Endothelial cell of umbilical vein (primary cell): ENCODE results near the gene SPRR1A. TPM values are rescaled to one million over a fixed set of nuclear protein-coding genes. Genes with fewer than 3 reads are reported as not detected.

ENCODE experiments used
- BruUV-seq: library from RNA; stranded (reverse); fragments of 400-500 nt; replicated peaks from 2 replicates; lab custom pipeline; 2021; lab: Mats Ljungman, UMichigan
- CTCF ChIA-PET: fragments of 300-600, 350-600 bp; sonication (Branson Sonifier 250); formaldehyde crosslinking; loops from one replicate; lab custom pipeline; 2021; ENCODE audit warnings: antibody characterized with exemption, inconsistent platforms; lab: Charles Lee
- POLR2A ChIA-PET: fragments of 300-600, 350-600 bp; sonication (Branson Sonifier 250); formaldehyde crosslinking; loops from one replicate; lab custom pipeline; 2021; ENCODE audit warnings: antibody characterized with exemption, inconsistent platforms; lab: Charles Lee
- DNase-seq: peaks from one replicate; pipeline ENCODE4 v3.0.0-alpha.2; 2011; ENCODE audit warnings: low read depth, low spot score
- FAIRE-seq: peaks from 2 replicates; lab custom pipeline; 2011; peaks lifted over from hg19 to GRCh38; lab: Jason Lieb, UNC
- H2AFZ ChIP-seq: 2 replicates; pipeline ENCODE4 v1.6.0; 2012; ENCODE audit warnings: low read depth, low read length, control low read depth, inconsistent platforms
- H3K27ac ChIP-seq: 2 replicates; pipeline ENCODE4 v1.5.1; 2011; ENCODE audit warnings: low read depth, mild to moderate bottlenecking, control low read depth, low read length, moderate library complexity; ENCODE audit not compliant: insufficient read depth
- H3K27me3 ChIP-seq, 2 experiments: 2 replicates each; pipeline versions ENCODE4 v1.6.0 to v1.6.1; 2011; ENCODE audit warnings: low read length in 2 of 2, mixed read lengths in 1 of 2; ENCODE audit not compliant: control insufficient read depth in 2 of 2, insufficient read depth in 2 of 2
- H3K36me3 ChIP-seq, 2 experiments: 2 replicates in 1 of 2; 3 replicates in 1 of 2; pipeline ENCODE4 v1.5.1; 2011; ENCODE audit warnings: low read length in 2 of 2, mild to moderate bottlenecking in 1 of 2, moderate library complexity in 1 of 2; ENCODE audit not compliant: control insufficient read depth in 2 of 2, insufficient read depth in 2 of 2; ENCODE audit errors: extremely low read depth in 1 of 2
- H3K4me1 ChIP-seq: 3 replicates; pipeline ENCODE4 v1.5.1; 2011; ENCODE audit warnings: mild to moderate bottlenecking, low read length; ENCODE audit not compliant: control insufficient read depth, insufficient read depth; ENCODE audit errors: extremely low read depth
- H3K4me2 ChIP-seq: 2 replicates; pipeline ENCODE4 v1.6.1; 2011; ENCODE audit warnings: low read length, control low read depth, mixed read lengths; ENCODE audit not compliant: insufficient read depth
- H3K4me3 ChIP-seq, 3 experiments: fragments of 200-600 bp in 1 of 3; sonication (generic), shearing (Covaris generic) in 1 of 3; replicated peaks in 1 of 3; 2 replicates each; pipeline ENCODE4 v1.5.1; 2011 to 2016; ENCODE audit warnings: control low read depth in 3 of 3, low read length in 3 of 3, mild to moderate bottlenecking in 2 of 3, inconsistent platforms in 1 of 3, low read depth in 1 of 3, moderate library complexity in 1 of 3; ENCODE audit not compliant: insufficient read depth in 1 of 3
- H3K79me2 ChIP-seq: 2 replicates; pipeline ENCODE4 v1.6.0; 2012; ENCODE audit warnings: low read length, inconsistent platforms; ENCODE audit not compliant: control insufficient read depth, insufficient read depth
- H3K9ac ChIP-seq: replicated peaks from 2 replicates; pipeline ENCODE3; 2011; ENCODE audit warnings: low read length, control low read depth; ENCODE audit not compliant: insufficient read depth; ENCODE audit errors: extremely low read depth
- H3K9me1 ChIP-seq: replicated peaks from 3 replicates; pipeline ENCODE4 v1.6.0; 2011; ENCODE audit warnings: mild to moderate bottlenecking, low read length; ENCODE audit not compliant: control insufficient read depth, insufficient read depth; ENCODE audit errors: extremely low read depth
- H3K9me3 ChIP-seq: replicated peaks from 2 replicates; pipeline ENCODE4 v1.5.1; 2012; ENCODE audit warnings: low read length, inconsistent platforms; ENCODE audit not compliant: control insufficient read depth, insufficient read depth
- H4K20me1 ChIP-seq: replicated peaks from 2 replicates; pipeline ENCODE3; 2011; ENCODE audit warnings: mild to moderate bottlenecking, low read length; ENCODE audit not compliant: control insufficient read depth, insufficient read depth; ENCODE audit errors: extremely low read depth
- EZH2 ChIP-seq: IDR thresholded peaks from 2 replicates; pipeline ENCODE4 v1.6.1; 2012; ENCODE audit warnings: borderline replicate concordance, low read depth, mild to moderate bottlenecking, moderate library complexity, low read length, inconsistent platforms; ENCODE audit not compliant: severe bottlenecking
- FOS ChIP-seq: IDR thresholded peaks from 2 replicates; pipeline ENCODE4 v1.6.1; 2011; ENCODE audit warnings: mild to moderate bottlenecking, low read length, moderate library complexity, borderline replicate concordance; ENCODE audit not compliant: insufficient read depth
- GATA2 ChIP-seq: IDR thresholded peaks from 2 replicates; pipeline ENCODE4 v1.7.0; 2011; ENCODE audit warnings: low read depth, mild to moderate bottlenecking, moderate library complexity, mixed read lengths, low read length; ENCODE audit not compliant: insufficient read length, insufficient read depth
- JUN ChIP-seq: IDR thresholded peaks from 2 replicates; pipeline ENCODE4 v1.6.1; 2011; ENCODE audit warnings: borderline replicate concordance, low read depth; ENCODE audit not compliant: insufficient read length, insufficient read depth
- MYC ChIP-seq: IDR thresholded peaks from one replicate; pipeline ENCODE4 v1.6.1; 2011; ENCODE audit warnings: mild to moderate bottlenecking, low read depth, low read length
- POLR2A ChIP-seq: IDR thresholded peaks from 2 replicates; pipeline ENCODE4 v1.6.1; 2012; ENCODE audit warnings: low read depth, mild to moderate bottlenecking, control low read depth, low read length
- POLR2AphosphoS5 ChIP-seq: IDR thresholded peaks from 2 replicates; pipeline ENCODE4 v1.6.1; 2012; ENCODE audit warnings: low read depth, mild to moderate bottlenecking, control low read depth, low read length, moderate library complexity; ENCODE audit not compliant: insufficient read depth
- dilution Hi-C: fragments of 300-500 bp; cut with MboI; formaldehyde crosslinking; loops from one replicate; pipeline ENCODE4 v1.15.0; 2019; ENCODE audit warnings: low sequenced_read_pairs; ENCODE audit not compliant: extremely low pct_ligation_motif_present
- intact Hi-C: fragments of 100-400 bp; cut with micrococcal nuclease; formaldehyde crosslinking; loops from one replicate; pipeline ENCODE4 v1.10.0; 2022
- polyA plus RNA-seq, 4 experiments: library from polyadenylated mRNA; depleted of rRNA in 3 of 4; stranded (reverse) in 3 of 4; unstranded in 1 of 4; fragments of >200 nt; gene quantifications; 2 replicates each; pipeline versions ENCODE4 v1.2.1 to v1.2.3, GENCODE V29; 2011 to 2012; ENCODE audit warnings: missing spikeins in 1 of 4
- total RNA-seq: library from RNA; stranded (reverse); gene quantifications from 2 replicates; pipeline ENCODE4 v1.2.3, GENCODE V29; 2021
- TF ChIP-seq, protein P1 (sequence below): IDR thresholded peaks from 2 replicates; pipeline ENCODE4 v1.6.1; 2011; ENCODE audit not compliant: insufficient read depth, insufficient read length
- TF ChIP-seq, protein P2 (sequence below), 2 donors: IDR thresholded peaks; 1 replicate in 1 of 2; 2 replicates in 1 of 2; pipeline ENCODE4 v1.5.1; 2011; ENCODE audit warnings: low read length in 2 of 2, mild to moderate bottlenecking in 2 of 2, moderate library complexity in 2 of 2, control low read depth in 1 of 2, inconsistent platforms in 1 of 2, low read depth in 1 of 2; ENCODE audit not compliant: insufficient read depth in 1 of 2; ENCODE audit errors: extremely low read depth in 1 of 2

Gene SPRR1A
- total and polyA plus RNA-seq, 2 donors (not counting 3 experiments of a cell fraction or from before 2014, with no cell fraction given) = not detected

DNA sequence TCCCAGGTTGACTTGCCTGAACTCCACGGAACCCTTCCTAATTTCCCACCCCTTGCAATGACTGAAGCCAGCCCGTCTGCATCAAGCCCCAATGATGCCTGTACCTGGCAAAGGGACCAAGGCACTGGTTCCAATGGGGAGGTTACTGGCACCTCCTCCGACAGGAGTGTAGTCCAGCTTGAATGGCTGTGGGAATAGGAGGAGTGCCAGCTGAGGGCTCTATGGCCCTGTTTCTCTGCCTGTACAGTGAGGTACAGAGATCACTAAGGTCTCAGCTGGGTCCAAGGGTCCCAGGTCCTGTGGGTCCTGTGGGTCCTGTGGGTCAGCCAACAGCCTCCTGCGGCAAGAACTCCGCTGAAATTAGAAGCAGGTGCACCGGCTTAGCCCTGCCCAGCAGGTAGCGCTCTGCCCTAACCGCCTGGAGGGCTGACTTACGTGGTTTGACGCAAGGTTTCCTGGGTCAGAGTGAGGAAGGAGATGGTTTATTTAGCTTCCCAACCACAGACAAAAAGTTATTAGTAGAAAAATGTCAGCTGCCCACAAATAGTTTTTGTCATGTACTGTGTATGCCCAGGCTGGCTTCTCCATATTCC is 23.3 kb upstream of the SPRR1A start:
- TF ChIP-seq MYC (no peak), POLR2A (no peak), EZH2 (no peak), JUN (no peak), FOS (no peak), GATA2 (no peak), POLR2AphosphoS5 (no peak)
- TF ChIP-seq, protein P1, sequence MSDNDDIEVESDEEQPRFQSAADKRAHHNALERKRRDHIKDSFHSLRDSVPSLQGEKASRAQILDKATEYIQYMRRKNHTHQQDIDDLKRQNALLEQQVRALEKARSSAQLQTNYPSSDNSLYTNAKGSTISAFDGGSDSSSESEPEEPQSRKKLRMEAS = no peak
- TF ChIP-seq, protein P2, sequence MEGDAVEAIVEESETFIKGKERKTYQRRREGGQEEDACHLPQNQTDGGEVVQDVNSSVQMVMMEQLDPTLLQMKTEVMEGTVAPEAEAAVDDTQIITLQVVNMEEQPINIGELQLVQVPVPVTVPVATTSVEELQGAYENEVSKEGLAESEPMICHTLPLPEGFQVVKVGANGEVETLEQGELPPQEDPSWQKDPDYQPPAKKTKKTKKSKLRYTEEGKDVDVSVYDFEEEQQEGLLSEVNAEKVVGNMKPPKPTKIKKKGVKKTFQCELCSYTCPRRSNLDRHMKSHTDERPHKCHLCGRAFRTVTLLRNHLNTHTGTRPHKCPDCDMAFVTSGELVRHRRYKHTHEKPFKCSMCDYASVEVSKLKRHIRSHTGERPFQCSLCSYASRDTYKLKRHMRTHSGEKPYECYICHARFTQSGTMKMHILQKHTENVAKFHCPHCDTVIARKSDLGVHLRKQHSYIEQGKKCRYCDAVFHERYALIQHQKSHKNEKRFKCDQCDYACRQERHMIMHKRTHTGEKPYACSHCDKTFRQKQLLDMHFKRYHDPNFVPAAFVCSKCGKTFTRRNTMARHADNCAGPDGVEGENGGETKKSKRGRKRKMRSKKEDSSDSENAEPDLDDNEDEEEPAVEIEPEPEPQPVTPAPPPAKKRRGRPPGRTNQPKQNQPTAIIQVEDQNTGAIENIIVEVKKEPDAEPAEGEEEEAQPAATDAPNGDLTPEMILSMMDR (IDR thresholded peaks at IDR 0.05; ENCODE audit: extremely low read depth in 1 of 2, insufficient read depth in 1 of 2, low read depth in 1 of 2, low read length in 2 of 2) = no peak
- POLR2A ChIA-PET = no interaction called here
- intact Hi-C loops = no loop called here

More for the DNA sequence above, 23.3 kb upstream of the SPRR1A start:
- no peak overlapping the region for H3K4me2 ChIP-seq
- dilution Hi-C loops = no loop called here
- H3K4me1 ChIP-seq = no peaks in the 10 kb centered on the region
- CTCF ChIA-PET = no interaction called here
- BruUV-seq = no TSS peak
- no peak overlapping the region for H3K4me3 ChIP-seq
- no peaks in the 10 kb centered on the region for H3K36me3 ChIP-seq
- DNase-seq = no peak
- H3K9ac ChIP-seq = no peak overlapping the region
- no peaks in the 10 kb centered on the region for H3K9me3 ChIP-seq
- no peak overlapping the region for H2AFZ ChIP-seq
- no peaks in the 10 kb centered on the region for H3K27me3 ChIP-seq
- FAIRE-seq = no peak
- H4K20me1 ChIP-seq = no peaks in the 10 kb centered on the region
- H3K79me2 ChIP-seq = no peaks in the 10 kb centered on the region
- H3K27ac ChIP-seq = no peak overlapping the region
- H3K9me1 ChIP-seq = no peaks in the 10 kb centered on the region
